K562 (cell line): ENCODE measurements around the gene ASCL3. TPM values are rescaled to one million over a fixed set of nuclear protein-coding genes. Genes with fewer than 3 reads are reported as not detected.
"Not testable (repeated sequence)": the region's sequence is repeated elsewhere in the genome, so short reads cannot be mapped to it uniquely, and the experiment has no call there.

ENCODE experiments used
- ATAC-seq: fragments of 200-7000 bp; cut with Tn5 transposase; 3 replicates; pipeline ENCODE4 v1.9.1; 2020; ENCODE audit warnings: moderate library complexity
- BruUV-seq: library from RNA; stranded (reverse); fragments of 400-500 nt; replicated peaks from 2 replicates; lab custom pipeline; 2021; lab: Mats Ljungman, UMichigan
- CTCF ChIA-PET: fragments of 300-600 bp; formaldehyde crosslinking; extraction: SDS; loops from one replicate; lab custom pipeline; 2021; ENCODE audit warnings: low intra/inter-chr PET ratio; lab: Yijun Ruan, JAX
- POLR2A ChIA-PET: fragments of 300-600, 350-650 bp; sonication (Branson Sonifier 250); formaldehyde crosslinking; extraction: SDS; loops from one replicate; lab custom pipeline; 2021; ENCODE audit warnings: antibody characterized with exemption, inconsistent platforms; lab: Yijun Ruan, JAX
- DNase-seq, 4 experiments: peaks; one replicate each; pipeline versions ENCODE4 v3.0.0 to v3.0.0-alpha.2; 2011 to 2018; ENCODE audit warnings: low spot score in 3 of 4, mixed read lengths in 3 of 4; ENCODE audit errors: extremely low read depth in 1 of 4
- FAIRE-seq: peaks from 2 replicates; lab custom pipeline; 2011; peaks lifted over from hg19 to GRCh38; lab: Jason Lieb, UNC
- H2AFZ ChIP-seq: 2 replicates; pipeline ENCODE4 v1.6.0; 2011; ENCODE audit warnings: low read depth, low read length, control low read depth, inconsistent platforms
- H3K27ac ChIP-seq: fragments of 200-600 bp; 3 replicates; pipeline ENCODE4 v1.8.0; 2011; ENCODE audit warnings: low read depth, mild to moderate bottlenecking, control low read depth, inconsistent platforms, low read length, moderate library complexity, mixed read lengths; ENCODE audit errors: extremely low read depth
- H3K27me3 ChIP-seq, 2 experiments: fragments of 300-600 bp in 1 of 2; 2 replicates in 1 of 2; 3 replicates in 1 of 2; pipeline versions ENCODE4 v1.6.0 to v1.8.0; 2011; ENCODE audit warnings: inconsistent platforms in 2 of 2, low read length in 2 of 2, mild to moderate bottlenecking in 1 of 2, mixed read lengths in 1 of 2, moderate library complexity in 1 of 2; ENCODE audit not compliant: control insufficient read depth in 2 of 2, insufficient read depth in 2 of 2
- H3K36me3 ChIP-seq: fragments of 300-600 bp; 3 replicates; pipeline ENCODE4 v1.8.0; 2011; ENCODE audit warnings: mild to moderate bottlenecking, low read length, inconsistent platforms; ENCODE audit not compliant: control insufficient read depth, insufficient read depth
- H3K4me1 ChIP-seq, 2 experiments: fragments of 200-600 bp in 1 of 2; replicated peaks in 1 of 2; 2 replicates in 1 of 2; 3 replicates in 1 of 2; pipeline versions ENCODE4 v1.5.1 to v1.8.0; 2011; ENCODE audit warnings: inconsistent platforms in 2 of 2, low read length in 2 of 2, mild to moderate bottlenecking in 1 of 2, mixed read lengths in 1 of 2, moderate library complexity in 1 of 2; ENCODE audit not compliant: control insufficient read depth in 2 of 2, insufficient read depth in 2 of 2
- H3K4me2 ChIP-seq: 2 replicates; pipeline ENCODE4 v1.6.1; 2011; ENCODE audit warnings: low read length, control low read depth, inconsistent platforms, mixed read lengths; ENCODE audit not compliant: insufficient read depth
- H3K4me3 ChIP-seq: fragments of 200-600 bp; sonication (generic), shearing (Covaris generic); 2 replicates; pipeline ENCODE4 v1.5.1; 2016; ENCODE audit warnings: control low read depth, inconsistent platforms
- H3K79me2 ChIP-seq: fragments of 200-600 bp; 3 replicates; pipeline ENCODE4 v1.8.0; 2011; ENCODE audit warnings: low read length, inconsistent platforms; ENCODE audit not compliant: control insufficient read depth, insufficient read depth
- H3K9ac ChIP-seq, 2 experiments: 2 replicates each; pipeline versions ENCODE4 v1.6.0 to v1.6.1; 2011; ENCODE audit warnings: low read depth in 2 of 2, low read length in 2 of 2, control low read depth in 1 of 2, inconsistent platforms in 1 of 2, mild to moderate bottlenecking in 1 of 2, mixed read lengths in 1 of 2; ENCODE audit not compliant: insufficient read depth in 1 of 2
- H3K9me1 ChIP-seq: one replicate; pipeline ENCODE4 v1.6.0; 2011; ENCODE audit warnings: inconsistent platforms, mild to moderate bottlenecking, low read length, moderate library complexity; ENCODE audit not compliant: control insufficient read depth, insufficient read depth
- H3K9me3 ChIP-seq: replicated peaks from 2 replicates; pipeline ENCODE4 v1.5.1; 2011; ENCODE audit warnings: low read depth, low read length, inconsistent platforms; ENCODE audit not compliant: control insufficient read depth, insufficient read depth
- H4K20me1 ChIP-seq: replicated peaks from 2 replicates; pipeline ENCODE4 v1.6.1; 2011; ENCODE audit warnings: low read length, inconsistent platforms, mixed read lengths; ENCODE audit not compliant: control insufficient read depth, insufficient read depth
- AFF1 ChIP-seq, 2 experiments: fragments of 450-650 bp; IDR thresholded peaks; 2 replicates each; pipeline ENCODE4 v1.6.1; 2018; ENCODE audit warnings: mild to moderate bottlenecking in 2 of 2, low read depth in 1 of 2; ENCODE audit not compliant: partially characterized antibody in 2 of 2
- ARNT ChIP-seq, 2 experiments: fragments of 450-650 bp; IDR thresholded peaks; 2 replicates each; pipeline ENCODE4 v1.6.1; 2016; ENCODE audit warnings: mild to moderate bottlenecking in 1 of 2
- CTBP1 ChIP-seq: fragments of 450-650 bp; IDR thresholded peaks from 2 replicates; pipeline ENCODE4 v1.6.1; 2016; ENCODE audit warnings: borderline replicate concordance
- DNMT1 ChIP-seq: fragments of 450-650 bp; IDR thresholded peaks from 2 replicates; pipeline ENCODE4 v1.6.1; 2016; ENCODE audit warnings: antibody characterized with exemption, mild to moderate bottlenecking
- MEF2D ChIP-seq: conservative IDR thresholded peaks from 2 replicates; pipeline ENCODE4 v1.6.1; 2016; ENCODE audit warnings: low read depth, missing genetic modification characterization, missing compliant biosample characterization
- MTA3 ChIP-seq: fragments of 450-650 bp; formaldehyde crosslinking; IDR thresholded peaks from 2 replicates; pipeline ENCODE4 v1.6.1; 2017; ENCODE audit warnings: mild to moderate bottlenecking, borderline replicate concordance
- PCBP1 ChIP-seq: fragments of 200-400 bp; formaldehyde crosslinking; IDR thresholded peaks from 2 replicates; pipeline ENCODE4 v1.6.1; 2018; ENCODE audit warnings: mild to moderate bottlenecking, low read depth, low read length; ENCODE audit not compliant: poor library complexity, severe bottlenecking
- SMARCA4 ChIP-seq: fragments of 450-650 bp; IDR thresholded peaks from 2 replicates; pipeline ENCODE4 v1.6.1; 2016
- SNIP1 ChIP-seq: fragments of 450-650 bp; IDR thresholded peaks from 2 replicates; pipeline ENCODE4 v1.7.1; 2017; ENCODE audit warnings: low read depth, mild to moderate bottlenecking
- SPI1 ChIP-seq: IDR thresholded peaks from 2 replicates; pipeline ENCODE4 v1.6.1; 2011; ENCODE audit warnings: low read depth, low read length, control low read depth, borderline replicate concordance
- ZNF121 ChIP-seq: sonication (generic); formaldehyde crosslinking; conservative IDR thresholded peaks from 2 replicates; pipeline ENCODE4 v1.8.0; 2022; ENCODE audit warnings: missing genetic modification reagents
- WGBS: fragments of 100-300 bp; shearing (Covaris generic); methylation state at CpG from one replicate; pipeline ENCODE4 v1.1.6; 2016; ENCODE audit warnings: low coverage, mixed read lengths; ENCODE audit not compliant: insufficient coverage; ENCODE audit errors: missing lambda C conversion rate; 5-methylcytosine and 5-hydroxymethylcytosine counted together
- in situ Hi-C: fragments of 300-500 bp; cut with MboI; formaldehyde crosslinking; loops from 4 replicates; pipeline ENCODE4 v1.15.0; 2018; ENCODE audit warnings: inconsistent platforms, mixed read lengths
- intact Hi-C: fragments of 100-400 bp; cut with micrococcal nuclease; formaldehyde crosslinking; loops from 2 replicates; pipeline ENCODE4 v1.14.2; 2022
- polyA plus RNA-seq, 8 experiments: library from polyadenylated mRNA; depleted of rRNA in 4 of 8; stranded (reverse) in 5 of 8; unstranded in 3 of 8; fragments of >200 nt; fragmentation: Nextera tagmentation in 2 of 8; fragmentation: Illumina TruSeq in 1 of 8; extraction: Ambion mirVana in 2 of 8; extraction: Trizol in 1 of 8; gene quantifications; 2 replicates each; pipeline versions ENCODE4 v1.2.1 to v1.2.3, GENCODE V29; 2011 to 2014; ENCODE audit warnings: inconsistent platforms in 1 of 8, missing spikeins in 1 of 8
- total RNA-seq, 7 experiments: library from RNA; depleted of rRNA in 6 of 7; stranded (reverse); fragments of >200 nt in 6 of 7; fragmentation: Illumina TruSeq in 2 of 7; extraction: Trizol in 2 of 7; gene quantifications; 2 replicates each; pipeline versions ENCODE4 v1.2.1 to v1.2.3, GENCODE V29; 2011 to 2021; ENCODE audit warnings: low replicate concordance in 1 of 7

ASCL3 gene
- total and polyA plus RNA-seq, 9 of the 15 experiments (the other 6 are each of a cell fraction or from before 2014, with no cell fraction given) = not detected

- H3K4me1 ChIP-seq = peaks cover 6 to 11% of the 10 kb centered on the region in 2 experiments; a peak in 4 of 5 replicates
- H3K9me3 ChIP-seq, H4K20me1 ChIP-seq, H3K4me2 ChIP-seq, H3K27me3 ChIP-seq, FAIRE-seq, H3K79me2 ChIP-seq, H3K27ac ChIP-seq, BruUV-seq, H2AFZ ChIP-seq, H3K36me3 ChIP-seq, intact Hi-C loops, in situ Hi-C loops, H3K9me1 ChIP-seq, H3K9ac ChIP-seq, H3K4me3 ChIP-seq: not testable (repeated sequence)
- TF ChIP-seq ZNF121 (CRISPR knock-in tag) = peak; percentile 66
- TF ChIP-seq, all 486 proteins: peak for 1; not testable (repeated sequence) for 485
- ATAC-seq, CTCF ChIA-PET, DNase-seq: not testable (repeated sequence)
- WGBS = 31% methylated on average over 2 of the region's 2 CpGs
- POLR2A ChIA-PET = interaction anchor here (0.6 kb wide), 2 partner anchors 241 to 1465 kb away, joined by 3 to 4 read pairs; no protein-coding TSS in a partner anchor
Measured at GRCh38 chr11:8935789-8936188, 7.0 kb downstream of the ASCL3 start.

GRCh38 chr11:8934742-8935488 lies 7.9 kb downstream of the ASCL3 start:
- no peaks in the 10 kb centered on the region for H3K27me3 ChIP-seq
- in situ Hi-C loops (no loop called here), intact Hi-C loops (no loop called here)
- H3K36me3 ChIP-seq = no peaks in the 10 kb centered on the region
- DNase-seq (peak in 1 of 4 experiments; percentile 27), ATAC-seq (peak; percentile 60), FAIRE-seq (peak; percentile 79)
- H3K9me3 ChIP-seq = no peaks in the 10 kb centered on the region
- H3K4me1 ChIP-seq = peaks cover 6 to 11% of the 10 kb centered on the region in 2 experiments; a peak in 4 of 5 replicates
- no TSS peak for BruUV-seq
- H3K9me1 ChIP-seq = peaks cover 2% of the 10 kb centered on the region
- peak overlapping the region; percentile 69 for H2AFZ ChIP-seq
- no peak overlapping the region for H3K9ac ChIP-seq
- no peaks in the 10 kb centered on the region for H3K79me2 ChIP-seq
- no peak overlapping the region for H3K27ac ChIP-seq
- WGBS = 6% methylated on average over 14 of the region's 14 CpGs
- POLR2A ChIA-PET = interaction anchor here (0.6 kb wide), 1 partner anchor 1464 kb away, joined by 4 read pairs; no protein-coding TSS in a partner anchor
- CTCF ChIA-PET = no interaction called here
- peak overlapping the region; percentile 45 for H3K4me2 ChIP-seq
- H4K20me1 ChIP-seq = no peaks in the 10 kb centered on the region
- H3K4me3 ChIP-seq = no peak overlapping the region
- TF ChIP-seq ARNT (IDR thresholded peaks at IDR 0.05) (no peak), SMARCA4 (peak; percentile 46; the same call in 1 of the 2 replicates), MEF2D (no peak), CTBP1 (peak; percentile 34; the same call in 1 of the 2 replicates), PCBP1 (no peak), DNMT1 (no peak), MTA3 (no peak), SNIP1 (no peak), SPI1 (no peak), AFF1 (IDR thresholded peaks at IDR 0.05; ENCODE audit: low read depth in 1 of 2, partially characterized antibody in 2 of 2) (no peak)
